B cell (primary cell): ENCODE results near the gene ACADM. TPM values are rescaled to one million over a fixed set of nuclear protein-coding genes. Genes with fewer than 3 reads are reported as not detected.

ENCODE experiments used
- ATAC-seq: fragments of 200-7000 bp; cut with Tn5 transposase; one replicate; pipeline ENCODE4 v1.10.0; 2021; ENCODE audit warnings: low read depth, mild to moderate bottlenecking, moderate number of reproducible peaks, moderate library complexity
- CTCF ChIA-PET: fragments of 350-600 bp; sonication (Branson Sonifier 250); formaldehyde crosslinking; loops from one replicate; lab custom pipeline; 2021; ENCODE audit warnings: antibody characterized with exemption, inconsistent platforms; lab: Charles Lee
- POLR2A ChIA-PET: fragments of 350-600 bp; sonication (Branson Sonifier 250); formaldehyde crosslinking; loops from one replicate; lab custom pipeline; 2021; ENCODE audit warnings: antibody characterized with exemption; lab: Charles Lee
- DNase-seq: peaks from one replicate; pipeline ENCODE4 v3.0.0; 2013
- H2AFZ ChIP-seq: 2 replicates; pipeline ENCODE4 v1.6.1; 2012; ENCODE audit warnings: mild to moderate bottlenecking, low read depth, low read length; ENCODE audit not compliant: insufficient read depth, poor library complexity, severe bottlenecking
- H3K27ac ChIP-seq, 2 donors: 1 replicate in 1 of 2; 2 replicates in 1 of 2; pipeline ENCODE4 v1.5.1; 2012 to 2013; ENCODE audit warnings: low read length in 2 of 2, mild to moderate bottlenecking in 2 of 2, moderate library complexity in 1 of 2
- H3K27me3 ChIP-seq, 4 experiments: fragments of 200-600 bp in 1 of 4; sonication (generic) in 1 of 4; replicated peaks in 1 of 4; 1 replicate in 2 of 4; 2 replicates in 2 of 4; pipeline versions ENCODE4 v1.6.1 to v1.7.0; 2013 to 2016; ENCODE audit warnings: low read length in 3 of 4, mild to moderate bottlenecking in 2 of 4, mixed read lengths in 1 of 4, moderate library complexity in 1 of 4; ENCODE audit not compliant: insufficient read depth in 4 of 4, control insufficient read depth in 3 of 4; ENCODE audit errors: control extremely low read depth in 1 of 4
- H3K36me3 ChIP-seq, 2 experiments: replicated peaks in 1 of 2; 1 replicate in 1 of 2; 2 replicates in 1 of 2; pipeline versions ENCODE4 v1.6.1 to v1.7.1; 2013; ENCODE audit warnings: low read length in 1 of 2; ENCODE audit not compliant: insufficient read depth in 2 of 2, control insufficient read depth in 1 of 2; ENCODE audit errors: control extremely low read depth in 1 of 2, extremely low read depth in 1 of 2
- H3K4me1 ChIP-seq, 2 donors: fragments of 200-600 bp in 1 of 2; sonication (generic) in 1 of 2; 1 replicate in 1 of 2; 2 replicates in 1 of 2; pipeline versions ENCODE4 v1.5.1 to v1.6.1; 2013 to 2017; ENCODE audit warnings: low read length in 2 of 2; ENCODE audit not compliant: control insufficient read depth in 2 of 2, insufficient read depth in 2 of 2
- H3K4me2 ChIP-seq: replicated peaks from 2 replicates; pipeline ENCODE3; 2012; ENCODE audit warnings: mild to moderate bottlenecking, low read depth, low read length; ENCODE audit not compliant: poor library complexity, severe bottlenecking
- H3K4me3 ChIP-seq, 5 experiments: fragments of 200-600 bp in 1 of 5; sonication (generic) in 1 of 5; 1 replicate in 3 of 5; 2 replicates in 2 of 5; pipeline versions ENCODE4 v1.5.1 to v1.7.0; 2011 to 2016; ENCODE audit warnings: low read length in 4 of 5, mild to moderate bottlenecking in 4 of 5, low read depth in 2 of 5, control low read depth in 1 of 5, moderate library complexity in 1 of 5; ENCODE audit not compliant: insufficient read depth in 1 of 5; ENCODE audit errors: control extremely low read depth in 1 of 5, extremely low read depth in 1 of 5
- H3K79me2 ChIP-seq: fragments of 200-600 bp; sonication (generic); one replicate; pipeline ENCODE4 v1.6.0; 2016; ENCODE audit warnings: low read length; ENCODE audit not compliant: control insufficient read depth, insufficient read depth
- H3K9ac ChIP-seq: fragments of 200-600 bp; sonication (generic); 2 replicates; pipeline ENCODE4 v1.6.1; 2017; ENCODE audit warnings: mild to moderate bottlenecking, low read length, moderate library complexity
- H3K9me3 ChIP-seq, 3 donors: one replicate each; pipeline versions ENCODE4 v1.6.1 to v1.7.1; 2013; ENCODE audit warnings: low read length in 2 of 3; ENCODE audit not compliant: control insufficient read depth in 2 of 3, insufficient read depth in 1 of 3; ENCODE audit errors: control extremely low read depth in 1 of 3
- H4K20me1 ChIP-seq: 2 replicates; pipeline ENCODE4 v1.6.0; 2012; ENCODE audit warnings: mild to moderate bottlenecking, low read length; ENCODE audit not compliant: insufficient read depth, control insufficient read depth, poor library complexity, severe bottlenecking
- H3K27ac Mint-ChIP-seq: one replicate; pipeline ENCODE4 v1.8.0; 2021; ENCODE audit warnings: mixed read lengths
- H3K27me3 Mint-ChIP-seq: one replicate; pipeline ENCODE4 v1.8.0; 2021; ENCODE audit warnings: mixed read lengths
- H3K4me1 Mint-ChIP-seq: one replicate; pipeline ENCODE4 v1.8.0; 2021; ENCODE audit warnings: mixed read lengths
- H3K4me3 Mint-ChIP-seq: one replicate; pipeline ENCODE4 v1.8.0; 2021; ENCODE audit warnings: mixed read lengths
- H3K9me3 Mint-ChIP-seq: one replicate; pipeline ENCODE4 v1.8.0; 2022; ENCODE audit warnings: mixed read lengths; ENCODE audit not compliant: insufficient read depth
- CTCF ChIP-seq: fragments of 200-600 bp; IDR thresholded peaks from one replicate; pipeline ENCODE4 v1.8.0; 2022; ENCODE audit warnings: antibody characterized with exemption, mild to moderate bottlenecking
- EZH2 ChIP-seq: IDR thresholded peaks from 2 replicates; pipeline ENCODE4 v1.6.1; 2012; ENCODE audit warnings: borderline replicate concordance, low read depth, mild to moderate bottlenecking, moderate library complexity, low read length; ENCODE audit not compliant: insufficient read depth, poor library complexity, severe bottlenecking
- WGBS: methylation state at CpG from one replicate; pipeline ENCODE4 v1.1.5; 2013; ENCODE audit warnings: missing lambda C conversion rate; ENCODE audit not compliant: insufficient coverage; 5-methylcytosine and 5-hydroxymethylcytosine counted together
- intact Hi-C: fragments of 100-400 bp; cut with micrococcal nuclease; formaldehyde crosslinking; loops from one replicate; pipeline ENCODE4 v1.10.0; 2022
- polyA plus RNA-seq: library from polyadenylated mRNA; depleted of rRNA; stranded (reverse); fragments of >200 nt; gene quantifications from 2 replicates; pipeline ENCODE4 v1.2.3, GENCODE V29; 2012
- total RNA-seq, 2 donors: library from RNA; stranded (reverse); fragments of 120-200 nt in 1 of 2; gene quantifications; 1 replicate in 1 of 2; 2 replicates in 1 of 2; pipeline versions ENCODE4 v1.2.3 to v1.2.4, GENCODE V29; 2013 to 2022

The ACADM gene
- total and polyA plus RNA-seq, 2 donors (not counting 1 experiment from before 2014, with no cell fraction given): 16.4 to 53.3 TPM

GRCh38 chr1:75696000-75696399 lies 28.5 kb upstream of the ACADM start:
- Histone ChIP-seq H3K36me3 (no peaks in the 10 kb centered on the region), H3K27ac (no peak overlapping the region), H3K9ac (no peak overlapping the region), H4K20me1 (no peaks in the 10 kb centered on the region), H3K4me2 (no peak overlapping the region), H3K9me3 (no peaks in the 10 kb centered on the region), H3K27me3 (peaks cover 0 to 2% (median 0%) of the 10 kb centered on the region in 4 experiments), H3K4me3 (no peak overlapping the region), H3K79me2 (no peaks in the 10 kb centered on the region), H2AFZ (no peak overlapping the region), H3K4me1 (no peaks in the 10 kb centered on the region)
- H3K4me3 Mint-ChIP-seq: no peak overlapping the region
- no peak overlapping the region for H3K27ac Mint-ChIP-seq
- peaks cover 20% of the 10 kb centered on the region for H3K27me3 Mint-ChIP-seq
- TF ChIP-seq CTCF: no peak
- TF ChIP-seq EZH2: no peak
- ATAC-seq (no peak), DNase-seq (no peak)
- ChIA-PET CTCF (no interaction called here), POLR2A (no interaction called here)
- H3K4me1 Mint-ChIP-seq: no peaks in the 10 kb centered on the region
- no CpG with 5 or more reads among the region's 3 CpGs for WGBS
- H3K9me3 Mint-ChIP-seq: no peaks in the 10 kb centered on the region
- intact Hi-C loops: no loop called here

- Mint-ChIP-seq H3K4me1 (no peaks in the 10 kb centered on the region), H3K4me3 (no peak overlapping the region), H3K27me3 (peaks cover 20% of the 10 kb centered on the region), H3K27ac (no peak overlapping the region), H3K9me3 (no peaks in the 10 kb centered on the region)
- Histone ChIP-seq H3K79me2 (no peaks in the 10 kb centered on the region), H2AFZ (no peak overlapping the region), H3K4me1 (no peaks in the 10 kb centered on the region), H4K20me1 (no peaks in the 10 kb centered on the region), H3K27ac (no peak overlapping the region), H3K36me3 (no peaks in the 10 kb centered on the region), H3K4me2 (no peak overlapping the region), H3K4me3 (no peak overlapping the region), H3K27me3 (peaks cover 0 to 6% (median 4%) of the 10 kb centered on the region in 4 experiments), H3K9ac (no peak overlapping the region), H3K9me3 (no peaks in the 10 kb centered on the region)
- intact Hi-C loops: no loop called here
- POLR2A ChIA-PET: no interaction called here
- ATAC-seq (no peak), DNase-seq (no peak)
- CTCF ChIA-PET: no interaction called here
- TF ChIP-seq EZH2 (no peak), CTCF (no peak)
- 100% methylated on average over 1 of the region's 2 CpGs for WGBS
These were observed 17.3 kb upstream of the ACADM start for GRCh38 chr1:75707191-75707590.
